ENCODE measurements around the gene IARS1.
A peak's percentile ranks its signal among the peaks of the same experiment; 100 is the strongest.

Gene IARS1

DNA sequence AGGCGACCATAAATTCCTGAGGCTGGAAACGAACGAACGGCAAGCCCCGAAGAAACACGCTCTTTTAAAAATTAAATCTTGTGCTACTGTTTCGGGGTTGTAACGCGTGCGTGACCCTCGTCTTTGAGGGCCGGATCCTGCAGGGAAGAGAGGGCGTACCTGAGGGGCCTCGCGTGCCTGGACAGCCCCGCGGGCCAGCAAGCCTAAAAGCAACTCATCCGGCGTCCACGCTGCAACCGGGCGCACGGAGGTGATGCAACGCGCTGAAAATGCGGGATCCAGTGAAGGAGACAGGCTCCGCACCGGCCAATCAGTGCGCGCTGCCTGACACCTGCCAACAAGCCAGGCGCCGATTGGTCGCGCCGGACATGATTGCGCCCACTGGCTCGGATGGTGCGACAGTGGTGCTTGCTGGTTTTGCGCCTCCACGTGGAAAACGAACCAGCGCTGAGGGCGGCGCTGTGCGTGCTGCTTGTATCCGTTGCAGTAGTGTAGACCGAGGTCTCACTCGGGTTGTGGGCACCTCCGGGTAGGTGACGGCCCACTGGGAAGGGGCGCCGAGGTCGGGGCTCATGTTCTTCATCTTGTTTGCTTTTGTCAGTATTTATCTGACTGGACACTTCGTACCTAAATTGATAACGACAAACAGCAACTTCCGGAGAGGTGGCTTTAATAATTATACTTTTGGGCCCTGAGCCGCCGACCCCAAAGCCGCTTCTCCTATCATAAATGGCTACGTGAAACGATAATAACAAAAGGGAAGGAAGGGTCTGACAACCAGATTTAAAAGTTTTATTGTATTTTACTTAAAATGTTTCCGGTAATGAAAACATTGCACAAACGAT is at the start of gene IARS1:
IARS1 (minus strand) TSS at position 246 of the 845 bp plus-strand sequence. CDS start 4,278 bp downstream, outside the sequence.
- DNase-seq: peak; percentile 80 to 100 (median 96)

DNA sequence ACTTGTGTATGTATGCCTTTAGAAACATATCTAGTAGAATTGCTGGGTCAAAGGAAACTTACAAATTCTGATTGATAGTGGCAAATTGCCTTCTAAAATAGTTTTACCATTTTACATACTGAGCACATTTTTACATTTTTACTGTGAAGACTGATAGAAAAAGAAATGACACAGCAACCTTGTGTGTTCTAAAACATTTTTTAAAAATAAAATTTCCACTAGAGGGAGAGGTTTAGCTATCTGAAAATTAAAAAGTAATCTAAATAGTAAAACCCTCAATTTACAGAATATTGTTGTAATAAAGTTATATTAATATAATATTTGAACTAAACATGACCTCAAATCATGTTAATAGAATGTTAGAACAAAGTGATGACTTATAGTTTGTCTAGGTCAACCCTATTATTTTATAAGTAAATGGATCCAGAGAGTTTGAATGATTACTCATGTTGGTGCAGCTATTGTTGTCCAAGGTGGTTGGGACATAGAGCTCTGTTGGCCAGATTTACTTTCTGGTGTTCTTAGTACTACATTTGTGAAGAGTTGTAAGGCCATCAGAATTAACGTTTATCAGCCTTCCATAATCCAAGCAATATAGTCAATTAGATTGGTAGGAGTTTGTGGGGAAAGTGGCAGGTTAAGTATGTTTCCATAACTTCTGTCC is 49.5 kb upstream of the IARS1 start:
- DNase-seq: no peak

DNA sequence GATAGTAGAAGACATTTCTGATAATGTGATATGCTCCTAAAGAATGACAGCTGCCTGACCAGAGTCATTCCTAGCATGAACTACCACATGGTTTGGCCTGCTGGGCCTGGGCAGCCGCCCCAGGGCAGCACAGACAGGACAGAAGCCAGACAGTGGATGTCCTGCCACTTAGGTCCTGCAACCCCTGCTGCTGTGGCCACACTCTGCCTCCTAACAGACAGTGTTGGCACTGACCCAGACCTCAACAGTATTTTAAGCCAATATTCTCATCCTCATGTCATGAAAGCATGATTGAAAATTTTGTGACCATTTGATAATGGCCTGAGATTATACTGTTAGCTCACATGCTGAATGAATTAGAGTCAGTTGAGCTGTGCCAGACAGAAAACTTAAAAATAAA is 48.1 kb upstream of the IARS1 start:
- DNase-seq: no peak

DNA sequence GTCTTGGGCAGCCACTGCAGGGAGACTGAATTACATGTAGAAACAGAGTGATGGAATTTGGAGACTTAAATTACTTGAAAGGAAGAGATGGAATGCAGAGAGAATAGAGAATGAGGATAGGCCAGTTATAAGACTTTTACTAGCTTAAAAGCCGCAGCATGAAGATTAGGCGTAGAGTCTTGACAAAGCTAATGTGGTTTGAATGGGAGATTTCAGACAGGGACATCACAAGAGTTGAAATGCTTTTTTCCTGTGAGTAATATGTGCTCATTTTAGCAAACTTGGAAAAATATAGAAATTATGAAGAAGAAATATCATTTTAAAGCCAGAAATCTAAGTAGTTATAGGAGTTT is 39.8 kb upstream of the IARS1 start:
- DNase-seq: no peak

GRCh38 chr9:92332577-92333281 is 39.2 kb upstream of the IARS1 start:
- no peak for DNase-seq

GRCh38 chr9:92328225-92328624 is 34.7 kb upstream of the IARS1 start:
- DNase-seq: no peak

GRCh38 chr9:92327283-92327850 is 33.9 kb upstream of the IARS1 start:
- DNase-seq: no peak

- DNase-seq: peak in 2 of 51 donors; percentile 29 to 62
Measured at GRCh38 chr9:92325991-92326500, 32.5 kb upstream of the IARS1 start.

GRCh38 chr9:92325269-92325990 is 31.9 kb upstream of the IARS1 start, which contains the start of the genes CENPP and NOL8:
CENPP (plus strand) TSS chr9:92325953.
NOL8 (minus strand) TSS chr9:92325350; CDS start chr9:92324161, 1,189 bp downstream.
- DNase-seq: peak; percentile 47 to 98 (median 82)

DNA sequence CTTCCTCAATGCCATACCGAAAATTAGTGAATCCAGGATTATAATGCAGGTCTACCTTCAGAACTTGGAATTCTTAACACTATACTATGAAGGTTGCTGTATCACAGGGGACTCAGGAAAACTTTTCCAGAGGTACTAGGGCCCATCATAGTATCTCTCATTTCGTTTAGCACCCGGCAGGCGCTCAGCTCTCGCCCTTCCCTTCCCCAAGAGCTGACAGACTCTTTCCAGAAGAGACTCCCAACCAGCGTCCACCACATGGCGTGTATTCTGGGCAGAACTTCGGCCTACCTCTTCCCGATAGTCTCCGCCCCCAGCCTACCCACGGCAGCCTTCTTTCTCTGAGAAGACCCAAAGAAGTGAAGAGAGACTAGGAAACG is 31.4 kb upstream of the IARS1 start:
- peak in 1 of 51 donors; percentile 66 for DNase-seq

DNA sequence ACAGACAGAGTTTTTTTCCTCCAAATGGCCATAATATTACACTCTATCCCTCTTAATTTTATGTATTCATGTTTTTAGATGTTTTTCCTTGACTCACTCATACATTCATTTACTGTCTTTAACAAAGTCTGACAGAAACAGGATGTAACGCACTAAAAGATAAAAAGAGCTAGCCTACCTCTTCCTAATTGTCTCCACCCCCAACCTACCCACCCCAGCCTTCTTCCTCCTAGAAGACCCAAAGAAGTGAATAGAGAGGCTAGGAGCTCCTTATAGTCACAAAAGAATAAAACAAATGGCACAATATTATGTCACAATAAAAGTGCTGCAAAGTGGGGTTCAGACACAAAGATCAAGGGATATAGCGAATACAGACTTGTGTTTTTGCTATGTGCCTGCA is 30.9 kb upstream of the IARS1 start:
- no peak for DNase-seq

GRCh38 chr9:92315456-92315855 is 22.0 kb upstream of the IARS1 start:
- no peak for DNase-seq

DNA sequence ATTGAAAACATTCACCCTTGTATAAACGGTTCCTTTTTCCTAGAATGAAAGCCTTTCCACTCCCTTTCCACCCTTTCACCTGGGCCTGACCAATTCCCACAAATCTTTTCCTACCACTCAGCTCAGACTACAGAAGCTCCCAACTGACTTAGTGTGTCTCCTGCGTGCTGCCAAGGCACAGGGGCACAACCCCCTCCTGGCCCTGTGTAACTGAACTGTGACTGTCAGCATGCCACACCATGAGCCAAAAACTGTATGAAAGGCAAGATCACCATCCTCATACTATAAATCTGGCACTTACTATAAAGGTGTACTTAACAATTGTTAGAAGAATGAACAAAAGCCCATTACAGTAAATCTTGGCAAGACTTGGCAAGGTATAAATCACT is 20.1 kb upstream of the IARS1 start:
- DNase-seq: no peak

- DNase-seq: no peak
Measured at GRCh38 chr9:92312887-92313623, 19.6 kb upstream of the IARS1 start.

DNA sequence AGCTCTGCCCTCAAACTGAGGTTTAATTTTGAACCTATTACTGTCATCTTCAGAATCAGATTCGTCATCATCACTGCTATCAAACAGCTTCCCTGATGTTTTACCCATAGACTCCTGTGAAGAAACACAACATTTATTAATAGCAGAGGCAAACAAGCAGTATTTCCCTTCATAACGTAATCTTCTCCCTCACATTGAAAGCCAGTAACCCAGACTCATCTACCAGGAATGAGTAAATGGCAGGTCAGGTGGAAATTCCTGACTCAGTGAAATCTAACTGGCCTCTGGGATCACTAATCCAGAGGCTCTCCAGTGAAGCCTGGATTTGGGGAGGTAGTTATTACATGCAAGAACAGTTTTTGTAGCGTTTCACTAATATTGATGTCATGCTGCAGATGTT is 17.1 kb upstream of the IARS1 start:
- no peak for DNase-seq

- no peak for DNase-seq
Measured at GRCh38 chr9:92308893-92309292, 15.4 kb upstream of the IARS1 start.

- DNase-seq: no peak
Measured at GRCh38 chr9:92300936-92301335, 7.4 kb upstream of the IARS1 start.

GRCh38 chr9:92299116-92299515 is 5.6 kb upstream of the IARS1 start:
- no peak for DNase-seq

GRCh38 chr9:92298036-92298435 is 4.5 kb upstream of the IARS1 start:
- no peak for DNase-seq

GRCh38 chr9:92297611-92298010 is 4.1 kb upstream of the IARS1 start:
- DNase-seq: no peak

Data from hypothalamus (tissue), 51 donors.